ENCODE measurements around the gene C3orf80.

C3orf80 gene

GRCh38 chr3:160218136-160218535 lies 7.1 kb upstream of the C3orf80 start:
- H3K4me3 ChIP-seq (ENCODE audit: low read depth, low read length), result no peak overlapping the region
- TF ChIP-seq POLR2A (IDR thresholded peaks at IDR 0.05; ENCODE audit: extremely low read depth, insufficient read length), result no peak
- TF ChIP-seq CTCF (IDR thresholded peaks at IDR 0.05; ENCODE audit: low read depth, low read length), result no peak
- no peak for TF ChIP-seq MYC (IDR thresholded peaks at IDR 0.05; ENCODE audit: low read depth, low read length)
- TF ChIP-seq, protein P1, sequence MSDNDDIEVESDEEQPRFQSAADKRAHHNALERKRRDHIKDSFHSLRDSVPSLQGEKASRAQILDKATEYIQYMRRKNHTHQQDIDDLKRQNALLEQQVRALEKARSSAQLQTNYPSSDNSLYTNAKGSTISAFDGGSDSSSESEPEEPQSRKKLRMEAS (IDR thresholded peaks at IDR 0.05; ENCODE audit: low read depth, low read length), result no peak
- no peak for DNase-seq (ENCODE audit: low read depth)

- no peak overlapping the region for H3K4me3 ChIP-seq (ENCODE audit: low read depth, low read length)
- no peak for DNase-seq (ENCODE audit: low read depth)
- TF ChIP-seq CTCF (IDR thresholded peaks at IDR 0.05; ENCODE audit: low read depth, low read length), result no peak
- no peak for TF ChIP-seq POLR2A (IDR thresholded peaks at IDR 0.05; ENCODE audit: extremely low read depth, insufficient read length)
- TF ChIP-seq, protein P1 (IDR thresholded peaks at IDR 0.05; ENCODE audit: low read depth, low read length), result no peak
- TF ChIP-seq MYC (IDR thresholded peaks at IDR 0.05; ENCODE audit: low read depth, low read length), result no peak
Measured at GRCh38 chr3:160220038-160220437, 5.2 kb upstream of the C3orf80 start.

- no peak overlapping the region for H3K4me3 ChIP-seq (ENCODE audit: low read depth, low read length)
- no peak for DNase-seq (ENCODE audit: low read depth)
- TF ChIP-seq CTCF (IDR thresholded peaks at IDR 0.05; ENCODE audit: low read depth, low read length) (no peak), MYC (IDR thresholded peaks at IDR 0.05; ENCODE audit: low read depth, low read length) (no peak), POLR2A (IDR thresholded peaks at IDR 0.05; ENCODE audit: extremely low read depth, insufficient read length) (no peak)
- TF ChIP-seq, protein P1 (IDR thresholded peaks at IDR 0.05; ENCODE audit: low read depth, low read length), result no peak
Measured at GRCh38 chr3:160221019-160221418, 4.2 kb upstream of the C3orf80 start.

GRCh38 chr3:160224256-160224655 lies 966 bp upstream of the C3orf80 start:
- DNase-seq (ENCODE audit: low read depth), result no peak
- no peak overlapping the region for H3K4me3 ChIP-seq (ENCODE audit: low read depth, low read length)
- TF ChIP-seq, protein P1 (IDR thresholded peaks at IDR 0.05; ENCODE audit: low read depth, low read length), result no peak

DNA sequence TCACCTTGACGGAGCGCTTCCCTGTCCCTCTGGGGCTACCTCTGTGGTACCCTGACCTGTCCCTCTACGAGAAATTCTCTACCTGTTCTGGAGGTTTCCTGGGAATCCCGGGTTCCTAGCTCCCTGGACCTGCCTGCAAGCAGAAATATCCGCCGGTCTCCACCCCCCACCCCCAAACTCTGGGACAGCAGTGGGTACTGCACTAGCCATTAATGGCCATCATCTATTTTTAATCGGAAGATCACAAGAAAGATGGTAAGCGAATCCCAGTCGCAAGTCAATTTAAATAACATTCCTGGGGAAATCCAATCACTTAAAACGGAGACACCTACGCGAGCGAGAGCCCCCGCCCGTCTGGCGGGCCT lies 429 bp upstream of the C3orf80 start:
- no peak for DNase-seq (ENCODE audit: low read depth)
- H3K4me3 ChIP-seq (ENCODE audit: low read depth, low read length), result no peak overlapping the region
- no peak for TF ChIP-seq POLR2A (IDR thresholded peaks at IDR 0.05; ENCODE audit: extremely low read depth, insufficient read length)
- TF ChIP-seq CTCF (IDR thresholded peaks at IDR 0.05; ENCODE audit: low read depth, low read length), result no peak
- TF ChIP-seq MYC (IDR thresholded peaks at IDR 0.05; ENCODE audit: low read depth, low read length), result no peak
- TF ChIP-seq, protein P1 (IDR thresholded peaks at IDR 0.05; ENCODE audit: low read depth, low read length), result no peak

GRCh38 chr3:160226026-160226907 lies 1.0 kb downstream of the C3orf80 start:
- peak; percentile 6 for DNase-seq (ENCODE audit: low read depth)
- H3K4me3 ChIP-seq (ENCODE audit: low read depth, low read length), result no peak overlapping the region
- TF ChIP-seq, protein P1 (IDR thresholded peaks at IDR 0.05; ENCODE audit: low read depth, low read length), result no peak
- TF ChIP-seq POLR2A (IDR thresholded peaks at IDR 0.05; ENCODE audit: extremely low read depth, insufficient read length) (no peak), MYC (IDR thresholded peaks at IDR 0.05; ENCODE audit: low read depth, low read length) (no peak), CTCF (IDR thresholded peaks at IDR 0.05; ENCODE audit: low read depth, low read length) (no peak)
